Raji (cell line): ENCODE results near the gene SLC24A4.

Experiments
- POLR2A ChIP-seq: IDR thresholded peaks from 2 replicates; pipeline ENCODE4 v1.6.1; 2011; ENCODE audit warnings: low read depth, low read length, control low read depth; ENCODE audit not compliant: insufficient read depth

SLC24A4 gene

GRCh38 chr14:92513204-92513965, 190.4 kb downstream of the SLC24A4 start, which contains the start of gene RIN3:
TSS of gene RIN3 (plus strand) at chr14:92513781. CDS start at chr14:92513933, 152 bp downstream.
- no peak for TF ChIP-seq POLR2A

DNA sequence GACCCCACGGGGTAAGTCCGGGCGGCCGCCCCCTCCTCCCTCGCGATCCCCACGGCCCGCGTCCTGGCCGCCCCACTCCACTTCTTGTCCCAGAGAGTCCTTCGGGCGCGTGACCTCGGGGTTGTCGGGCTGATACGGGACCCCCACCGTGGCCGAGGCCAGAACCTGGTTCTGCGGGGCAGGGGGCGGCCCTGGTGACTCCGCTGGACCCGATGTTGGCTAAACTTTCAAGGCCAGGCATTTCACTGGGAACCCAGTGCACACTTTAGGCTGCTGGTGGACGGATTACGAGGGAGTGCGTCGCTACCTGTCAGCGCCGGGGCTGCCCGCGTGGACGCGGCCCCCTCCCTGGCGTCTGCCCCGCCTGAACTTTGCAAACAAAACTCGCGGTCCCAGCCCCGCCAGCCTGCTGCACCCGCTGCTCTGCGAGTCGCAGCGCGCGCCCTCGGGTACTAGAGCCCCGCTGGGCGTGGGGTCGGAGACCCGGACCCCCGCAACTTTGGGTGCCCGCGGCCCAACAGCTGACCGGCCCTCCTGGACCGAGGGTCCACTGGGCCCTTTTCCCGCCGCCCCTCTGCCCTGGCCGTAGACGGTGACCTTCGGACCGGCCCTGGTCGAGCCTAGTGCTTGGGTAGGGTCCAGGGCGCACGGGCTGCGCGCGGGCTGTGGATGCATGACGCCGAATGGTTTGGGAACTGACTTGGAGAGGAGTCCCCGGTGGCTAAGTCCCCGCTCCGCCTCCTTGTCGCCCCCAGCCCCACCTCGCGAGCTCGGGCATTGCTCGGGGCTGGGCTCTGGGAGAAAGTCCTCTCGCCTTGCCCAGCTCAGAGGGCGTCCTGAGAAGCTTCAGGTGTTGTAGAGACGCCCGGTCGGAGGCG, 191.2 kb downstream of the SLC24A4 start:
- no peak for TF ChIP-seq POLR2A

GRCh38 chr14:92514844-92515514, 192.0 kb downstream of the SLC24A4 start:
- no peak for TF ChIP-seq POLR2A

- no peak for TF ChIP-seq POLR2A
Observed at GRCh38 chr14:92515546-92516343, 192.8 kb downstream of the SLC24A4 start.

GRCh38 chr14:92516344-92516965, 193.5 kb downstream of the SLC24A4 start:
- no peak for TF ChIP-seq POLR2A

GRCh38 chr14:92516966-92517506, 194.1 kb downstream of the SLC24A4 start:
- TF ChIP-seq POLR2A: no peak

DNA sequence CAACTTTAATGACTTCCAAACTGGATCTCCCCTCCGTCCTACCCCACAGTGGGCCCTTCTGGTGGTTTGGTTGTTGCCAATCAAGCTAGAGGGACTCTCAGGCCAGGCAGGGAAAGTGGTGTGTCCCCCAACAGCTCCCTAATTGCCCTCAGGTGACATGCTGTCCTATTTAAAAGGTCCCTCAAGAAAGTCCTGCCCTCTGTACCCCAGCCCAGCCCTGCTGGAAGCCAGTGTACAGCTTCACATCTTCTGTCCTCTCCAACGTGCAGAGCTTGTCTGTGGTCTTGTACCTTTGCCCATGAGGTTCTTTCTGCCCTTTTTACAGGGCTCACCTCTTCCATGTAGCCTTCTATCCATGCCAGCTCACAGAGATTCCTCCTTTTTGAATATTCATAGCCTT, 194.8 kb downstream of the SLC24A4 start:
- TF ChIP-seq POLR2A: no peak

DNA sequence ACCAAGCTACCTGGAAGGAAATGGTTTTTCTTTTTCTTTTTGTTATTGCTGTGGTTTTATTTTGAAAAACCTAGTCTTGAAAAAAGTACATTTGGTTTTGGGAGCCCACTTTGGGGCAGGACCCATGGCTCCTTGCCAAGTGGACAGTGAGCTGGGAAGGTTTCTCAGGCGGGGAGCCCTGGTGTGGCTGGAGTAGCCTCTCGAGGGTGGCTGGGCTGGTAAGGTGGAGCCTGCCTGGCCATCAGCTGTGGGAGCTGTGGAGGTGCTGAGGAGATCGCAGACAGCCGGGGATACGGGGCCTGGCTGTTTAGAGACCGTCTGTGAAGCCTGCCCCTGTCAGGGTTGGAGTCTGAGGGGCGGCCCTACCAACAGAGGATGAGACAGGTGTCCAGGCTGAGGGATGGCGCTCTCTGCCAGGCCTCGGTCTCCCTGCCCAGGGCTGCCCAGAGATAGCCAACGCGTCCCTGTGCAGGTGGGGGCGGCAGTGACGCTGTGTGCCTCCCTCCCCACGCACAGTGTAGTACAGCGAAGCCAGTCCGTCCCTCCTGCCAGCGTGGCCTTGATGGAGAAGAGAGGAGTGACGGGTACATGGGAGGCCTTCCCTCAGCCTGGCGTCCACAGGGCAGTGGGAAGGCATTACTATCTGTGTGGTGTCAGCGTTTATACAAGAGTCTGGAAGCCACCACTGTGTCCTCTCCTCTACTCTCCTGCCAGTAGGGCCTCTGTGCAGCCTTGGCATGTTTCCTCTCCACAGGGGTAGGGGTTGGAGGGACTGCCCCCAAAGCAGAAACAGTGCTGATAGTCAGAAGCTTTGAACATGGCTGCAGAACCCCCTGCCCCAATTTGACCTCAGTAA, 196.5 kb downstream of the SLC24A4 start:
- no peak for TF ChIP-seq POLR2A

- no peak for TF ChIP-seq POLR2A
Observed at GRCh38 chr14:92520102-92521057, 197.4 kb downstream of the SLC24A4 start.

DNA sequence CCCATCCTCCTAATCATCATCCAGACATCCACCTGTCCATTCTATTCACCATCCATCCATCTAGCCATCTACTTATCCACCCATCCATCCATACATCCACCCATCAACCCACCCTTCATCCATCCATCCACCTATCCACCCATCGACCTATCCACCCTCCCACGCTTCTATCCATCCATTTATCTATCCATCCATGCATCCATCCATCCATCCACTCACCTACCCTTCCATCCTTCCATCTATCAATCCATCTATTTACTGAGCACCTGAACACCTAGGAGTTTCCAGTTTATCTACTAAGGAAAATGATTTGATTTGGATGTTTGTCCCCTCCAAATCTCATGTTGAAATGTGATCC, 198.1 kb downstream of the SLC24A4 start:
- TF ChIP-seq POLR2A: no peak

GRCh38 chr14:92523752-92524151, 200.8 kb downstream of the SLC24A4 start:
- TF ChIP-seq POLR2A: no peak

DNA sequence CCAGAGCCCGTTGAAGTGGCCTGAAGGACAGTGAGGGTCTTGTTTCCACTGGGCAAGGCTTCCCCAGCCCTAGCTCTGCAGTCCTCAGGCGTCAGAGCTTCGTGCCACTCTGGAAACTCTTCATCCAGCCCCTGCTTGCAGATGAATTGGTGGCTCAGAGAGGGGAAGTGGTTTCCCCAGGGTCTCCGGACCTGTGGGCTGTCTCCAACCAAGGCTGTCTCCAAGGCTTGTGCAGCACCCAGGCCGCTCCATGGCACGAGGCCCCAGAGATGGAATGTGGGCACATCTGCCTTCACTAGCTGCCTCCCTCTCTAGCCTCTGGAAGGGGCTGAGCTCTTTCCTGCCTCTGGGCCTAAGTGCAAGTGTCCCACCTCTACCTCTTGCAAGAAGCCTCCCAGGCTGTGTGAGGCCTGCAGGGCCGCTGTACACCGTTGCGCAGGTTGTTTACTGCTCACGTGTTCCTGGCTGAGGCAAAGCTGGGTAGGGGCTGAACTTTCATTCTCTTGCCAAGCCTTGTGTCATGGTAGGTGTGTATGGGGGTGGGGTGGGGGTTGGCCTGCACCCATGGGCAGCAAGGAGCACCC, 201.7 kb downstream of the SLC24A4 start:
- TF ChIP-seq POLR2A: no peak
